ENCODE results near the gene MRPL17.

Gene MRPL17

GRCh38 chr11:6630632-6631291 lies 52.4 kb downstream of the MRPL17 start:
- DNase-seq, result no peak

Data from NCI-H345 (cell line).